Fibroblast of mammary gland (primary cell): Measurements from ENCODE around the gene GPX2.

Experiments used
- DNase-seq: peaks from one replicate; pipeline ENCODE4 v3.0.0-alpha.2; 2010; ENCODE audit warnings: low read depth
- H3K4me3 ChIP-seq: 2 replicates; pipeline ENCODE4 v1.5.1; 2011; ENCODE audit warnings: low read depth, mild to moderate bottlenecking, low read length, moderate library complexity; ENCODE audit not compliant: control insufficient read depth
- TF ChIP-seq, protein P1 (sequence below): conservative IDR thresholded peaks from 2 replicates; pipeline ENCODE4 v1.5.1; 2011; ENCODE audit warnings: low read depth, low read length, inconsistent platforms; ENCODE audit not compliant: control insufficient read depth, insufficient read depth

The GPX2 gene

DNA sequence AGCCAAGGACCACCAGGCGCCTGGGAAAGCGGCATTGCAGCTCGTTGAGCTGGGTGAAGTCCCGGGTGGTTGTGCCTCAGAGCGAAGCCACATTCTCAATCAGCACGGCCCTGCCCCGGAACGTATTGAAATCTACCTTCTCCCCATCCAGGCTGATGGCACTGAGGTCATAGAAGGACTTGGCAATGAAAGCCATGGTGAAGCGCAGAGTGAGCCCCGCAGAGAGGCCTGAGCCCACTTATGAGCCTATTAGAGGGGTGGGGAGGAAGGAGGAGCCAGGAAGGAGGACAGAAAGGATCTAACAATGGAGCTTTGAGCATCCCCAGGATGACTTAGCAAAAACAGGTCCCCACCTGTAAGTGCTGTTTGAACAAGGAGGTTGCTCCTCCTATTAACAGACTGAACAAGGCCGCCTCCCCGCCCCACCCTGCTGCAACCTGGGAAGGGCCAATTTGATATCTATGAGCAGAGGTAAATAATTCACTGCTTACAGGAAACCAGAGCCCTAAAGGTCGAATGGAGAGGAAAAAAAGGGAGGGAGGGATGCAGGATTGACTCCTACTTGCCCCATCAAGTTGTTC lies at the start of gene GPX2:
GPX2 (minus strand) TSS at position 215 of the 581 bp plus-strand sequence; CDS start at position 196, 19 bp downstream.
- H3K4me3 ChIP-seq = no peak within 1 kb of the TSS
- TF ChIP-seq, protein P1, sequence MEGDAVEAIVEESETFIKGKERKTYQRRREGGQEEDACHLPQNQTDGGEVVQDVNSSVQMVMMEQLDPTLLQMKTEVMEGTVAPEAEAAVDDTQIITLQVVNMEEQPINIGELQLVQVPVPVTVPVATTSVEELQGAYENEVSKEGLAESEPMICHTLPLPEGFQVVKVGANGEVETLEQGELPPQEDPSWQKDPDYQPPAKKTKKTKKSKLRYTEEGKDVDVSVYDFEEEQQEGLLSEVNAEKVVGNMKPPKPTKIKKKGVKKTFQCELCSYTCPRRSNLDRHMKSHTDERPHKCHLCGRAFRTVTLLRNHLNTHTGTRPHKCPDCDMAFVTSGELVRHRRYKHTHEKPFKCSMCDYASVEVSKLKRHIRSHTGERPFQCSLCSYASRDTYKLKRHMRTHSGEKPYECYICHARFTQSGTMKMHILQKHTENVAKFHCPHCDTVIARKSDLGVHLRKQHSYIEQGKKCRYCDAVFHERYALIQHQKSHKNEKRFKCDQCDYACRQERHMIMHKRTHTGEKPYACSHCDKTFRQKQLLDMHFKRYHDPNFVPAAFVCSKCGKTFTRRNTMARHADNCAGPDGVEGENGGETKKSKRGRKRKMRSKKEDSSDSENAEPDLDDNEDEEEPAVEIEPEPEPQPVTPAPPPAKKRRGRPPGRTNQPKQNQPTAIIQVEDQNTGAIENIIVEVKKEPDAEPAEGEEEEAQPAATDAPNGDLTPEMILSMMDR = no peak
- no peak for DNase-seq

DNA sequence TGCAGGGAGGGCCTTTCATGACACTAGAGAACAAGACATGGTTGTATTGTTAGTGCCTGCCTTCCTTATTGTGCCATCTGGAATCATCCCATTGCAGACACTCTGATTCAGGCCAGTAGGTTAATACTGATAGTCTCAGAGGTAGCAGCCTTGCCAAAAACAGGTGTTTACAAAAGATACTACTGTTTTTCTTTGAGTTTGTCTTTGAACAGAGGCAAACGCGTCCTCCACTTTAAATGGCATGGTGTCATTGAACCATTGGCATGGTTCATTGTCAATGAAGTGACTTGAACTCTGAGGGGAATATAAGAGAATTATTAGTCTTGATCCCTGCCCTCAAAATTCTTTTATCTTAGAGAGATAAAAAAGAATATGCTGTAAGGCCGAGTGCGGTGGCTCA lies 48.4 kb upstream of the GPX2 start:
- DNase-seq = no peak
- no peak overlapping the region for H3K4me3 ChIP-seq
- TF ChIP-seq, protein P1 = no peak

DNA sequence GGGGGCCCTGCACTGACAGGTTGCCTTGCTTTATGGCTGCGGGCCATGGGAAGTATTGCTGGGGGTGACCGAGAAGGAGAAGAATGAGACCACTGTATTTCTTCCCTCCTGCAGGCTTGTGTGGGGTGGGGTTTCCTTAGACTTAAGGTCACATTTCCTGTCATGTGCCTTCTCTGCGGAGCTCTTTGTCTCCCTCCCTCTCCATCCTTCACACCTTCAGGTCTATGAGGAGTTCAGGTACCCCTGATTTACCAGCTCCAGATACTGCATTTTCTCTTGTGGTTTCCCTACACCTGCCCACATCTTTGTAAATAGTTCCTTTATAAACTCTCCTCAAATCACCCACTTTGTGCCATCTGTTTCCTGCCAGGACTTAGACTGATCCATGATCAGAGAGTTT lies 47.8 kb upstream of the GPX2 start:
- no peak overlapping the region for H3K4me3 ChIP-seq
- no peak for DNase-seq
- TF ChIP-seq, protein P1 = no peak

DNA sequence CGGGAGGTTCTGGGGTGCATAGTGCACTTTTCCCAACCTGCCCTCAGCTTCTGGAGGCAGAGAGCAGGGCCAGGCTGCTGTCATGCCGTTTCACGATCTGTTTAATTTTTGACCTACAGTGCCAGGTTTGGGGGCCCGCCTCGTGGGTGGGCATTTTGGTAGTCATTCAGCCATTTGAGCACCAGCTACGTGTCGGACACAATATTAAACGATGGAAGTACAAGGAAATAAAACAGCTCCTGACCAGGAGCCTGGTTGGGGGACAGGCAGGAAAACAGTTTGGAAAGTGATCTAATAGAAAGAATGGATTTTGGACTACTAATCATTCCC lies 44.9 kb upstream of the GPX2 start:
- DNase-seq = no peak
- TF ChIP-seq, protein P1 = no peak
- peak overlapping the region; percentile 98 for H3K4me3 ChIP-seq

DNA sequence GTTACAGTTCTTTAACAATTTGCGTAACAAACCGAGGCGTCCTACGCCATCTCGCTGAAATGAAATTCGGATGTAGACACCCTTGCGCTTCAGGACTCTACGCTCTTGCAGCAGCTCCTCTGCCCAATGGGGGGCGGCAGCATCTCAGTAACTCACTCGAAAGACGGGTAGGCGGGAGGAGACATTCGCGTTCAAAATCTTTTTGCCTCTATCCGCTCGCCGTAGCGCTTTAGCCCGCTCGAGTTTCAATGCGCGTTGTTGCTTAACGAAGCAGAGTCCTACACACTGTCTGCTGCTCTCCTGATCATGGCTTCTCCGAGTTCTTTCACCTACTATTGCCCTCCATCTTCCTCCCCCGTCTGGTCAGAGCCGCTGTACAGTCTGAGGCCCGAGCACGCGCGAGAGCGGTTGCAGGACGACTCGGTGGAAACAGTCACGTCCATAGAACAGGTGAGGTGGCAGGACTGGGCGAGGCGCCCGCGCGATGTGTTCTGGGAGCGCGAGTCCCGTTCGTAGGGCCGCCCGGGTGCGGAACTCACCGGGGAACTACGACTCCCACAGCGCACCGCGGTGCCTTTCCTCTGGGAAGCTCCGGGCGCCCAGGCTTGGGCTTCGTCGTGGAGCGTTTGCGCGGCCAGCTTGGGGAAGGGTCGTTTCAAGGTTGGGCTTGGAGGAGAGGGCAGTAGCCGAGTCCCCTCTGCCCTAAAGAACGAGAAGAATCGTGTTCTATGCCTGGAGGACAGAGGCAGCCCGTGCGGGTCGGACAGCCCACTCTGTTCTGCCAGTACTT lies 44.3 kb upstream of the GPX2 start, which contains the start of gene FNTB:
FNTB (plus strand) TSS at position 248 of the 790 bp plus-strand sequence; CDS start at position 307, 59 bp downstream.
- DNase-seq = peak; percentile 96
- H3K4me3 ChIP-seq = peak within 1 kb of the TSS; percentile 98
- TF ChIP-seq, protein P1 = peak; percentile 83

DNA sequence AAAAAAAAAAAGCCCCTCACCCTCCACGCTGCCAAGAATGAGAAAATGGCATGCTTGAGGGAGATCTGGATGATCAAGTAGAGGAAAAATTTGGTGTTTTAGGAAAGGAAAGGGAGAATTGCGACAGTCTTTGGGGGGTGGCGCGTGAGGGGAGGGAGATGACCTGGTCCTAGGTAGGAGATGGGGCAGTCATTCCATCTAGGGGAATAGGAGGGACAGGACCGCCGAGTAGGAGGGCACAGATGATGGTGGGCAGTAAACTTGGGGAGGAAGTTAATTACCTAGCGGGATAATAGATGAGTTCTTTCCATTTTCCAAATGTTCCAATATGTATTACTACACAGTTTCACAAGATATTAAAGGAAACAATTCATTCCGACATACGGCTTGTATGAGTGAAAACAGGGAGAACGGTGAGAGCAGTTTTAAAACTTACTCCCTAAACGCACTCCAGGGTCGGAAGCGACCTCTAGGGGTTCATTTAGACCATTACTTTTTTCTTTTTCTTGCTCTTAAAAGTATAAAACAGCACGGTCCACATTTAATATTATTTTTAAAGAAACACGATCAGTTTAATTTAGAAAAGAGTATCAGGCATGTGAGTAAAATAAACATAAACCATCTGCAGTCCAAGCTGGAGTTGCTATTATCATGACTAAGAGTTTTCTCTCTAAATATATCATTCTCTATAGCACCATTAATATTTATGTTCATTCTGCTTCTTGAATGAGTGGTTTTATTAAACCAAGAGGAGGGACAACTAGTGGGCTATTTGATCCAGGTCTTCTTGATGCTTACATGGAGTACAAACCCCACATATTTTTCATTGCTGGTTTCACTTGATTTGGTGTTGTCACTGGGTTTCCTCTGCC lies 41.1 kb upstream of the GPX2 start:
- TF ChIP-seq, protein P1 = peak; percentile 71
- DNase-seq = peak; percentile 67
- H3K4me3 ChIP-seq = peak overlapping the region; percentile 18
